GM19240 (cell line): ENCODE results near the gene PDCD1LG2.
"Not testable (repeated sequence)": the region's sequence is repeated elsewhere in the genome, so short reads cannot be mapped to it uniquely, and the experiment has no call there.

ENCODE experiments used
- DNase-seq: peaks from one replicate; pipeline ENCODE4 v3.0.0; 2011; ENCODE audit warnings: low spot score; ENCODE audit not compliant: insufficient read length

PDCD1LG2 gene

GRCh38 chr9:5493679-5494511, 16.4 kb upstream of the PDCD1LG2 start:
- peak; percentile 39 for DNase-seq

- DNase-seq: not testable (repeated sequence)
Measured at GRCh38 chr9:5494765-5495164, 15.6 kb upstream of the PDCD1LG2 start.

GRCh38 chr9:5499157-5499556, 11.2 kb upstream of the PDCD1LG2 start:
- DNase-seq: no peak

GRCh38 chr9:5499889-5500398, 10.4 kb upstream of the PDCD1LG2 start:
- DNase-seq: no peak

- DNase-seq: no peak
Measured at GRCh38 chr9:5500441-5501235, 9.7 kb upstream of the PDCD1LG2 start.

GRCh38 chr9:5502553-5502952, 7.8 kb upstream of the PDCD1LG2 start:
- no peak for DNase-seq

GRCh38 chr9:5509573-5509972, 758 bp upstream of the PDCD1LG2 start:
- no peak for DNase-seq

GRCh38 chr9:5510989-5511388, 658 bp downstream of the PDCD1LG2 start:
- DNase-seq: no peak

- no peak for DNase-seq
Measured at GRCh38 chr9:5511476-5511875, 1.1 kb downstream of the PDCD1LG2 start.

GRCh38 chr9:5511935-5512580, 1.7 kb downstream of the PDCD1LG2 start:
- DNase-seq: no peak

- no peak for DNase-seq
Measured at GRCh38 chr9:5512658-5513452, 2.5 kb downstream of the PDCD1LG2 start.

- no peak for DNase-seq
Measured at GRCh38 chr9:5513966-5514616, 3.8 kb downstream of the PDCD1LG2 start.

- no peak for DNase-seq
Measured at GRCh38 chr9:5514617-5515260, 4.4 kb downstream of the PDCD1LG2 start.

- DNase-seq: no peak
Measured at GRCh38 chr9:5515261-5515650, 4.9 kb downstream of the PDCD1LG2 start.

- no peak for DNase-seq
Measured at GRCh38 chr9:5516453-5517220, 6.3 kb downstream of the PDCD1LG2 start.

- no peak for DNase-seq
Measured at GRCh38 chr9:5518171-5518936, 8.0 kb downstream of the PDCD1LG2 start.

- DNase-seq: no peak
Measured at GRCh38 chr9:5518937-5519319, 8.6 kb downstream of the PDCD1LG2 start.

- DNase-seq: no peak
Measured at GRCh38 chr9:5524090-5524489, 13.8 kb downstream of the PDCD1LG2 start.
